GM12874 (cell line): ENCODE data around the gene B4GALT1.

ENCODE experiments used
- CTCF ChIP-seq: IDR thresholded peaks from 2 replicates; pipeline ENCODE4 v1.5.1; 2011; ENCODE audit warnings: low read depth, mild to moderate bottlenecking, control low read depth, low read length, moderate library complexity; ENCODE audit not compliant: insufficient read depth

The B4GALT1 gene

GRCh38 chr9:33068991-33069390, 98.1 kb downstream of the B4GALT1 start:
- TF ChIP-seq CTCF: no peak

- TF ChIP-seq CTCF: no peak
These were observed 101.7 kb downstream of the B4GALT1 start for GRCh38 chr9:33065157-33066076.
